ENCODE results near the gene KCNH3.

DNA sequence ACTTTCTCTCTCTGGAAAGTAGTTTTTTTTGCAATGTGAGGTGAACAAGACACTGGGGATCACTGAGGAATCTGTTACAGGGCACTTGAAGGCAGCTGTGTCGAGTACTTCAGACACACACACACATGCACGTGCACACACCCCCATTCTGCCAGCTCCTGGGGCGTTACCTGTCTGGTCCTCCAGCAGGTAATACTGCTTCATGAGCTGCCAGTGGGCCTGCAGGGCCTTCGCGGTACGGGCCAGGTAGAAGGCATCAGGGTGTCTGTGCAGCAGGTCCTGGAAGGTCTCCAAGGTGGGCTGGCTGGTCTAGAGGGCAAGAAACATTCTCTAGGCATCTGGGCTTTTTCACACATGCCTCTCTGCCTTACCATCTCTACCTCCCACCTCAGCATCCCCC, 24.0 kb downstream of the KCNH3 start:
- TF ChIP-seq, protein P1, sequence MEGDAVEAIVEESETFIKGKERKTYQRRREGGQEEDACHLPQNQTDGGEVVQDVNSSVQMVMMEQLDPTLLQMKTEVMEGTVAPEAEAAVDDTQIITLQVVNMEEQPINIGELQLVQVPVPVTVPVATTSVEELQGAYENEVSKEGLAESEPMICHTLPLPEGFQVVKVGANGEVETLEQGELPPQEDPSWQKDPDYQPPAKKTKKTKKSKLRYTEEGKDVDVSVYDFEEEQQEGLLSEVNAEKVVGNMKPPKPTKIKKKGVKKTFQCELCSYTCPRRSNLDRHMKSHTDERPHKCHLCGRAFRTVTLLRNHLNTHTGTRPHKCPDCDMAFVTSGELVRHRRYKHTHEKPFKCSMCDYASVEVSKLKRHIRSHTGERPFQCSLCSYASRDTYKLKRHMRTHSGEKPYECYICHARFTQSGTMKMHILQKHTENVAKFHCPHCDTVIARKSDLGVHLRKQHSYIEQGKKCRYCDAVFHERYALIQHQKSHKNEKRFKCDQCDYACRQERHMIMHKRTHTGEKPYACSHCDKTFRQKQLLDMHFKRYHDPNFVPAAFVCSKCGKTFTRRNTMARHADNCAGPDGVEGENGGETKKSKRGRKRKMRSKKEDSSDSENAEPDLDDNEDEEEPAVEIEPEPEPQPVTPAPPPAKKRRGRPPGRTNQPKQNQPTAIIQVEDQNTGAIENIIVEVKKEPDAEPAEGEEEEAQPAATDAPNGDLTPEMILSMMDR (conservative IDR thresholded peaks at IDR 0.05 in 1 of 2, IDR thresholded peaks at IDR 0.05 in 1 of 2; ENCODE audit: extremely low read depth in 1 of 2, insufficient read depth in 1 of 2, low read depth in 1 of 2, low read length in 2 of 2) = no peak
- no peak for TF ChIP-seq EZH2 (IDR thresholded peaks at IDR 0.05; ENCODE audit: borderline replicate concordance, low read length)
